Measurements from ENCODE around the gene FER.

- TF ChIP-seq, protein P1, sequence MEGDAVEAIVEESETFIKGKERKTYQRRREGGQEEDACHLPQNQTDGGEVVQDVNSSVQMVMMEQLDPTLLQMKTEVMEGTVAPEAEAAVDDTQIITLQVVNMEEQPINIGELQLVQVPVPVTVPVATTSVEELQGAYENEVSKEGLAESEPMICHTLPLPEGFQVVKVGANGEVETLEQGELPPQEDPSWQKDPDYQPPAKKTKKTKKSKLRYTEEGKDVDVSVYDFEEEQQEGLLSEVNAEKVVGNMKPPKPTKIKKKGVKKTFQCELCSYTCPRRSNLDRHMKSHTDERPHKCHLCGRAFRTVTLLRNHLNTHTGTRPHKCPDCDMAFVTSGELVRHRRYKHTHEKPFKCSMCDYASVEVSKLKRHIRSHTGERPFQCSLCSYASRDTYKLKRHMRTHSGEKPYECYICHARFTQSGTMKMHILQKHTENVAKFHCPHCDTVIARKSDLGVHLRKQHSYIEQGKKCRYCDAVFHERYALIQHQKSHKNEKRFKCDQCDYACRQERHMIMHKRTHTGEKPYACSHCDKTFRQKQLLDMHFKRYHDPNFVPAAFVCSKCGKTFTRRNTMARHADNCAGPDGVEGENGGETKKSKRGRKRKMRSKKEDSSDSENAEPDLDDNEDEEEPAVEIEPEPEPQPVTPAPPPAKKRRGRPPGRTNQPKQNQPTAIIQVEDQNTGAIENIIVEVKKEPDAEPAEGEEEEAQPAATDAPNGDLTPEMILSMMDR (IDR thresholded peaks at IDR 0.05; ENCODE audit: low read depth, low read length): no peak
- no peak for TF ChIP-seq EZH2phosphoT487 (IDR thresholded peaks at IDR 0.05; ENCODE audit: low read depth)
Measured at GRCh38 chr5:108703313-108703712, 44.4 kb upstream of the FER start.
